Common myeloid progenitor, CD34-positive (primary cell): ENCODE results near the gene CYP2D6.

Experiments used
- CTCF ChIA-PET: fragments of 350-600 bp; sonication (Branson Sonifier 250); formaldehyde crosslinking; loops from one replicate; lab custom pipeline; 2021; ENCODE audit warnings: antibody characterized with exemption; lab: Charles Lee
- POLR2A ChIA-PET: fragments of 350-600 bp; sonication (Branson Sonifier 250); formaldehyde crosslinking; loops from one replicate; lab custom pipeline; 2021; ENCODE audit warnings: antibody characterized with exemption; lab: Charles Lee
- DNase-seq, 3 donors: peaks; one replicate each; pipeline versions ENCODE4 v3.0.0 to v3.0.0-alpha.2; 2013
- H3K27ac ChIP-seq, 2 experiments: 1 replicate in 1 of 2; 2 replicates in 1 of 2; pipeline ENCODE4 v1.7.0; 2013; ENCODE audit warnings: inconsistent platforms in 2 of 2, low read length in 2 of 2, mild to moderate bottlenecking in 2 of 2, low read depth in 1 of 2, moderate library complexity in 1 of 2; ENCODE audit not compliant: severe bottlenecking in 2 of 2, insufficient read depth in 1 of 2, poor library complexity in 1 of 2
- H3K27me3 ChIP-seq, 5 experiments: replicated peaks in 2 of 5; 1 replicate in 3 of 5; 2 replicates in 2 of 5; pipeline versions ENCODE4 v1.6.1 to v1.7.0; 2013; ENCODE audit warnings: low read length in 4 of 5, mild to moderate bottlenecking in 2 of 5, moderate library complexity in 2 of 5, inconsistent platforms in 1 of 5; ENCODE audit not compliant: insufficient read depth in 5 of 5, control insufficient read depth in 4 of 5
- H3K36me3 ChIP-seq, 4 experiments: 1 replicate in 2 of 4; 2 replicates in 2 of 4; pipeline versions ENCODE4 v1.6.1 to v1.7.0; 2013; ENCODE audit warnings: low read length in 3 of 4, control low read depth in 1 of 4, mild to moderate bottlenecking in 1 of 4; ENCODE audit not compliant: control insufficient read depth in 4 of 4, insufficient read depth in 4 of 4
- H3K4me1 ChIP-seq, 4 experiments: 1 replicate in 3 of 4; 2 replicates in 1 of 4; pipeline versions ENCODE4 v1.6.1 to v1.7.1; 2013; ENCODE audit warnings: low read length in 3 of 4, mild to moderate bottlenecking in 3 of 4, control low read depth in 1 of 4, inconsistent platforms in 1 of 4, moderate library complexity in 1 of 4; ENCODE audit not compliant: control insufficient read depth in 4 of 4, insufficient read depth in 4 of 4; ENCODE audit errors: control extremely low read depth in 1 of 4
- H3K4me3 ChIP-seq, 7 experiments: 1 replicate in 4 of 7; 2 replicates in 3 of 7; pipeline versions ENCODE4 v1.5.1 to v1.7.0; 2013; ENCODE audit warnings: mild to moderate bottlenecking in 7 of 7, low read length in 6 of 7, moderate library complexity in 6 of 7, inconsistent platforms in 2 of 7, low read depth in 2 of 7, control low read depth in 1 of 7; ENCODE audit not compliant: insufficient read depth in 4 of 7, control insufficient read depth in 1 of 7; ENCODE audit errors: extremely low read depth in 1 of 7
- H3K9me3 ChIP-seq, 5 experiments: 1 replicate in 4 of 5; 2 replicates in 1 of 5; pipeline versions ENCODE4 v1.6.1 to v1.7.1; 2013; ENCODE audit warnings: low read length in 4 of 5, mild to moderate bottlenecking in 2 of 5, inconsistent platforms in 1 of 5, low read depth in 1 of 5, moderate library complexity in 1 of 5; ENCODE audit not compliant: control insufficient read depth in 4 of 5, insufficient read depth in 2 of 5; ENCODE audit errors: control extremely low read depth in 1 of 5
- WGBS: methylation state at CpG from one replicate; pipeline ENCODE4 v1.1.5; 2013; ENCODE audit not compliant: insufficient coverage; 5-methylcytosine and 5-hydroxymethylcytosine counted together

Gene CYP2D6

DNA sequence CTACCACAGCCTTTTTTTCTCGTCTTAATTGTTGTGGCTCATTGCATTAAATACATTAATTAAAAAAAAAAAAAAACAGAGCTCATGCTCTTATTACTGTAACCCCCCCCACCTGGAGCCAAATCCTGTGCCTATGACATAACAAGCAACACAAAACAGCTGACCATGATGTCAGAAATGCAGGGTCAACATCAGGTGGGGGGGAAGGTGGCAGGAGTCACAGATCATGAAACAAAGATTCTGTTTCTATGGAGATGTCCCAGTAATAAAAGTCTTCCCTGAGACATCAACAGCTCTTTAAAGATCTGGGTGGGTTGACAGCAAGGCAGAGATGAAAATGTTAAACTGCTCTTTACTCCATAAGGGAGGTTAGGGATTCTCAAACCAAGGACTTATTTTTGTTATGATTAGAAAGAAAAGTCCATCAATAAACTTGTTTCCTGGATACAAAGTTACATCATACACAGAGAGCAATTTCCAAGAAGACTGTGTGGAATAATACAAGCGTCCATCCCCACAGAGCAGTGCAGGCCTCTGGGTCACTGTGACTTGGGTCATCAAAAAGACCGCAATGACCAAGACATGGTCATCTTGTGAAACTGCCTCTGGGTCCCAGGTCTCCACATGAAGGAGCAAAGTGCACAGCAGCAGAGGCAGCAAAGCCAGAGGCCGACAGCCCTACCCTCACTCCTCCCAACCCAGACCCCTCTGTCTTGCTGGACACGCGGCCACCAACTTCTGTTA lies 42.7 kb upstream of the CYP2D6 start:
- DNase-seq: no peak
- no peaks in the 10 kb centered on the region for H3K9me3 ChIP-seq
- ChIA-PET POLR2A (no interaction called here), CTCF (interaction anchor here (0.6 to 6.8 kb wide), 7 partner anchors 65 to 280 kb away, joined by 3 to 60 read pairs (median 4); no protein-coding TSS in a partner anchor)
- no peak overlapping the region for H3K27ac ChIP-seq
- 100% methylated on average over 4 of the region's 6 CpGs for WGBS
- peaks cover 3 to 48% (median 20%) of the 10 kb centered on the region in 4 experiments for H3K36me3 ChIP-seq
- H3K27me3 ChIP-seq: no peaks in the 10 kb centered on the region
- H3K4me1 ChIP-seq: peaks cover 0 to 4% (median 2%) of the 10 kb centered on the region in 4 experiments
- H3K4me3 ChIP-seq: no peak overlapping the region

- CTCF ChIA-PET: interaction anchor here (0.6 to 6.8 kb wide), 7 partner anchors 65 to 280 kb away, joined by 3 to 60 read pairs (median 4); partner anchors contain the start of gene NFAM1
- Histone ChIP-seq H3K27ac (no peak overlapping the region), H3K27me3 (no peaks in the 10 kb centered on the region), H3K9me3 (no peaks in the 10 kb centered on the region), H3K36me3 (peaks cover under 1 to 46% (median 20%) of the 10 kb centered on the region in 4 experiments), H3K4me1 (peaks cover 0 to 4% (median 2%) of the 10 kb centered on the region in 4 experiments), H3K4me3 (no peak overlapping the region)
- DNase-seq: no peak
- 88% methylated on average over 4 of the region's 5 CpGs for WGBS
- POLR2A ChIA-PET: no interaction called here
These were observed 42.2 kb upstream of the CYP2D6 start for GRCh38 chr22:42172773-42173172.

DNA sequence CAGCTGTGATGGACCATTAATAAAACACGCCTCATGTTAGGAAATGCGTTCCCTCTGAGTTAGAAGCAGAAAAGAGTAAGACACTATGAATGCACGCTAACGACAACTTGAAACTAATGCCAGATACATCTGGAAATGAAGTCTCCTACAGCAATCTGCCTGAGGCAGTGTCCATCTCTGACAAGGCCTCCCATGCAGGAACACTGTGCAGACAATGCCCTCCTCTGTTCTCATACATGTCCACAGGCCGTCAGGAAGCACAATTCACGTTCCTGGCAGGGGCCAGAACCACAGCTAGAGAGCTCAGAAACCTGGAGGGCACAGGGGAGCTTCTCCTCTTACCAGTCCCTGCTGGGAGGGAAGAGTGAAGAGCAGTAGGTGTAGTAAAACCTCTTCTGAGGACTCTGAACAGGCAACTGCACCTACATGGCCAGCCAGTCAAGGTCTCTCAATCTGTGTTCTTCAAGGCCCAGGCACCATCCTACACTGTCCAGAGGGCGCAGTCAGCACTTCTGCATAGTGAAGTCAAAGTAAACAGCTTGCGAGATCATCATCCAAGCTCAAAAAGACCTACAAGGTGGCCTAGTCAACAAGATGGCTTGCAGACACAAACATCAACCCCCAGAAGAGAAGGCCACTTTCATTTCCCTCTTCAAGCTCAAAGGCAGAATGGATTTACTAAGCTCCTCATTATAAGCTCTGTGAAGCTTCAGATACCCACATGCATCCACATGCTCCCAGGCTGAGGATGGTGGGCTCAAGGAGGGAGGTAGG lies 41.5 kb upstream of the CYP2D6 start:
- H3K27me3 ChIP-seq: no peaks in the 10 kb centered on the region
- no peak overlapping the region for H3K4me3 ChIP-seq
- H3K9me3 ChIP-seq: no peaks in the 10 kb centered on the region
- H3K27ac ChIP-seq: no peak overlapping the region
- peaks cover 0 to 48% (median 20%) of the 10 kb centered on the region in 4 experiments for H3K36me3 ChIP-seq
- peaks cover 0 to 4% (median 2%) of the 10 kb centered on the region in 4 experiments for H3K4me1 ChIP-seq
- POLR2A ChIA-PET: no interaction called here
- 92% methylated on average over 8 of the region's 8 CpGs for WGBS
- CTCF ChIA-PET: interaction anchor here (0.5 to 6.8 kb wide), 10 partner anchors 58 to 281 kb away, joined by 3 to 60 read pairs (median 4); partner anchors contain the start of gene NFAM1
- DNase-seq: no peak

GRCh38 chr22:42171417-42171816 lies 40.8 kb upstream of the CYP2D6 start:
- POLR2A ChIA-PET: no interaction called here
- Histone ChIP-seq H3K27me3 (no peaks in the 10 kb centered on the region), H3K27ac (no peak overlapping the region), H3K36me3 (peaks cover 0 to 52% (median 22%) of the 10 kb centered on the region in 4 experiments), H3K4me1 (peaks cover 0 to 4% (median 2%) of the 10 kb centered on the region in 4 experiments), H3K4me3 (no peak overlapping the region), H3K9me3 (no peaks in the 10 kb centered on the region)
- WGBS: 94% methylated on average over 2 of the region's 5 CpGs
- CTCF ChIA-PET: interaction anchor here (0.5 to 6.8 kb wide), 6 partner anchors 59 to 281 kb away, joined by 3 to 60 read pairs (median 4); no protein-coding TSS in a partner anchor
- no peak for DNase-seq

DNA sequence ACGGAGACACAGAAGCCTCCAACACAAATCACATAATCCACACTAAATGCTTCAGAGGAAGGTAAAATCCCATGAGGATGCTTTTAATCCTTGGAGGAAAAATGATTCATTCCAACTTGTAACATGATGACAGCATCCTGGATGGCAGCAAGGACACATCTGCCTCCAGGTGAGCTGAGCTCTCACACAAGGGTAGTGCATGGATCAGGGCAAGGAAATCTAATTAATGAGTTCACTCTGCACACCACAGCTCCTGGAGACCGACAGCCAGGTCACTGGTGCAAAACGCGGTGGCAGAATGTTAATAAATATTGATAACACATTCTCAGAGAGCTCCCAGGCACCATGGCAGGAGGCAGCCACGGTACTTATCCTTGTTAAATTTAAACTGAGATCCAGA lies 40.3 kb upstream of the CYP2D6 start:
- Histone ChIP-seq H3K4me1 (peaks cover 0 to 4% (median 2%) of the 10 kb centered on the region in 4 experiments), H3K9me3 (no peaks in the 10 kb centered on the region), H3K27ac (no peak overlapping the region), H3K27me3 (no peaks in the 10 kb centered on the region), H3K36me3 (peaks cover 0 to 48% (median 20%) of the 10 kb centered on the region in 4 experiments), H3K4me3 (no peak overlapping the region)
- ChIA-PET POLR2A (no interaction called here), CTCF (interaction anchor here (0.6 to 6.8 kb wide), 11 partner anchors 9 to 281 kb away, joined by 3 to 60 read pairs (median 5); no protein-coding TSS in a partner anchor)
- WGBS: 86% methylated on average over 1 of the region's 5 CpGs
- DNase-seq: no peak

DNA sequence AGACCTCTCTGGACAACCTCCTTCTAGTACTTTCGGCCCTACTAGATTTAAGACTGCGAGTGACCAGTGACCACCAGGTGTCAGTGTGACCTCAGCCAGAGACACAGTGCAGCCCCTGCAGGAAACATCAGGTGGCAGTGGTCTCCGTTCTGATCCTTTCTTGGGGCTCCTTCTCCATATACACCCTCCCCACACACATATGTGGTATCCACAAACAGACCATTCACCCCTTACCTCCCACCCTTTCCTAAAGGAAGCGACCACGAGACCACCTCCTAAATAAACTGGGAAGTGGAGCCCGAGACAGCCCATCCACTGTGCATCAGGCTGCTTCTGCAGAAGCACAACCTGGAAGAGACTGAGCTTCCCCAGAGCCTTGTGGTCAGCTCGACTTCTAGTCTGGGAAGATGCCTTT lies 38.5 kb upstream of the CYP2D6 start:
- DNase-seq: peak; percentile 84 to 92 (median 87)
- Histone ChIP-seq H3K4me3 (no peak overlapping the region), H3K9me3 (no peaks in the 10 kb centered on the region), H3K4me1 (peaks cover 0 to under 1% (median under 1%) of the 10 kb centered on the region in 4 experiments), H3K36me3 (peaks cover 0 to 62% (median 25%) of the 10 kb centered on the region in 4 experiments), H3K27me3 (no peaks in the 10 kb centered on the region), H3K27ac (no peak overlapping the region)
- ChIA-PET POLR2A (interaction anchor here (1.3 kb wide), 1 partner anchor 275 kb away, joined by 3 read pairs; no protein-coding TSS in a partner anchor), CTCF (interaction anchor here (0.8 to 6.8 kb wide), 15 partner anchors 17 to 441 kb away, joined by 3 to 60 read pairs (median 3); no protein-coding TSS in a partner anchor)
- 56% methylated on average over 7 of the region's 7 CpGs for WGBS
